HCT116 (cell line): ENCODE measurements around the gene RNASEL.
"Not testable (repeated sequence)": the region's sequence is repeated elsewhere in the genome, so short reads cannot be mapped to it uniquely, and the experiment has no call there.

ENCODE experiments used
- CTCF ChIP-seq, 3 experiments: fragments of 200-600 bp in 1 of 3; sonication (generic) in 1 of 3; IDR thresholded peaks in 2 of 3; conservative IDR thresholded peaks in 1 of 3; 2 replicates each; pipeline ENCODE4 v1.5.1; 2012 to 2017; ENCODE audit warnings: low read depth in 2 of 3, low read length in 2 of 3, antibody characterized with exemption in 1 of 3, borderline replicate concordance in 1 of 3, control low read depth in 1 of 3, mild to moderate bottlenecking in 1 of 3, mixed read lengths in 1 of 3, mixed run types in 1 of 3, moderate library complexity in 1 of 3; ENCODE audit not compliant: insufficient read depth in 1 of 3
- EGR1 ChIP-seq: IDR thresholded peaks from 2 replicates; pipeline ENCODE4 v1.6.1; 2012; ENCODE audit warnings: low read depth
- ELF1 ChIP-seq: IDR thresholded peaks from 2 replicates; pipeline ENCODE4 v1.6.1; 2012; ENCODE audit warnings: low read depth, borderline replicate concordance
- FOSL1 ChIP-seq: IDR thresholded peaks from 2 replicates; pipeline ENCODE4 v1.6.1; 2012; ENCODE audit warnings: low read depth
- MAX ChIP-seq: IDR thresholded peaks from 2 replicates; pipeline ENCODE4 v1.6.1; 2012
- POLR2A ChIP-seq: IDR thresholded peaks from 2 replicates; pipeline ENCODE4 v1.7.0; 2011; ENCODE audit warnings: borderline replicate concordance; ENCODE audit not compliant: insufficient read depth, insufficient read length; ENCODE audit errors: extremely low read depth
- SRF ChIP-seq: IDR thresholded peaks from 2 replicates; pipeline ENCODE4 v1.6.1; 2012; ENCODE audit warnings: low read depth
- ZFX ChIP-seq: fragments of 450-650 bp; IDR thresholded peaks from 2 replicates; pipeline ENCODE4 v1.6.1; 2017

GRCh38 chr1:182528206-182528605 lies 60.9 kb downstream of the RNASEL start:
- not testable (repeated sequence) for TF ChIP-seq CTCF (IDR thresholded peaks at IDR 0.05 in 2 of 3, conservative IDR thresholded peaks at IDR 0.05 in 1 of 3; ENCODE audit: borderline replicate concordance in 1 of 3, insufficient read depth in 1 of 3, low read depth in 2 of 3, low read length in 2 of 3); MAX; FOSL1; EGR1; POLR2A; ZFX; ELF1; SRF
